Ishikawa (cell line): ENCODE measurements around the gene PRKAR2B.

Experiments used
- MAX ChIP-seq: IDR thresholded peaks from 2 replicates; pipeline ENCODE4 v1.6.1; 2012
- ZBTB7A ChIP-seq: IDR thresholded peaks from 2 replicates; pipeline ENCODE4 v1.6.1; 2012; ENCODE audit warnings: low read depth

GRCh38 chr7:107105591-107106245, 61.2 kb downstream of the PRKAR2B start:
- TF ChIP-seq MAX (no peak), ZBTB7A (no peak)
